B cell (primary cell): ENCODE data around the gene RPTOR.

Source experiments
- CTCF ChIP-seq: fragments of 200-600 bp; IDR thresholded peaks from one replicate; pipeline ENCODE4 v1.8.0; 2022; ENCODE audit warnings: antibody characterized with exemption, mild to moderate bottlenecking
- EZH2 ChIP-seq: IDR thresholded peaks from 2 replicates; pipeline ENCODE4 v1.6.1; 2012; ENCODE audit warnings: borderline replicate concordance, low read depth, mild to moderate bottlenecking, moderate library complexity, low read length; ENCODE audit not compliant: insufficient read depth, poor library complexity, severe bottlenecking

GRCh38 chr17:80785477-80786178 lies 241.0 kb downstream of the RPTOR start:
- no peak for TF ChIP-seq EZH2
- TF ChIP-seq CTCF: no peak
